Fibroblast of lung (primary cell): ENCODE measurements around the gene UGP2. TPM values are rescaled to one million over a fixed set of nuclear protein-coding genes. Genes with fewer than 3 reads are reported as not detected.

Experiments
- DNase-seq, 2 donors: peaks; one replicate each; pipeline versions ENCODE4 v3.0.0 to v3.0.0-alpha.2; 2010; ENCODE audit warnings: low read depth in 2 of 2
- H2AFZ ChIP-seq: 2 replicates; pipeline ENCODE4 v1.5.1; 2012; ENCODE audit warnings: low read length, control low read depth, inconsistent platforms
- H3K27ac ChIP-seq: 2 replicates; pipeline ENCODE4 v1.5.1; 2011; ENCODE audit warnings: low read length, control low read depth; ENCODE audit not compliant: insufficient read depth
- H3K27me3 ChIP-seq: 2 replicates; pipeline ENCODE4 v1.5.1; 2011; ENCODE audit warnings: mild to moderate bottlenecking, low read length; ENCODE audit not compliant: control insufficient read depth, insufficient read depth
- H3K36me3 ChIP-seq: 2 replicates; pipeline ENCODE4 v1.5.1; 2011; ENCODE audit warnings: low read length; ENCODE audit not compliant: control insufficient read depth, insufficient read depth
- H3K4me1 ChIP-seq: 2 replicates; pipeline ENCODE4 v1.5.1; 2011; ENCODE audit warnings: low read length; ENCODE audit not compliant: control insufficient read depth, insufficient read depth; ENCODE audit errors: extremely low read depth
- H3K4me2 ChIP-seq: 2 replicates; pipeline ENCODE4 v1.5.1; 2011; ENCODE audit warnings: low read length, control low read depth; ENCODE audit not compliant: insufficient read depth; ENCODE audit errors: extremely low read depth
- H3K4me3 ChIP-seq, 4 experiments: fragments of 200-600 bp in 1 of 4; sonication (generic) in 1 of 4; replicated peaks in 1 of 4; 2 replicates each; pipeline ENCODE4 v1.5.1; 2011 to 2016; ENCODE audit warnings: low read length in 4 of 4, low read depth in 3 of 4, mild to moderate bottlenecking in 3 of 4, control low read depth in 2 of 4, inconsistent platforms in 1 of 4, mixed read lengths in 1 of 4; ENCODE audit not compliant: insufficient read depth in 1 of 4; ENCODE audit errors: control extremely low read depth in 1 of 4
- H3K79me2 ChIP-seq: 2 replicates; pipeline ENCODE4 v1.5.1; 2012; ENCODE audit warnings: mild to moderate bottlenecking, low read length, inconsistent platforms; ENCODE audit not compliant: control insufficient read depth, insufficient read depth
- H3K9ac ChIP-seq: 2 replicates; pipeline ENCODE4 v1.5.1; 2011; ENCODE audit warnings: mild to moderate bottlenecking, low read length, control low read depth; ENCODE audit not compliant: insufficient read depth
- H3K9me3 ChIP-seq: 2 replicates; pipeline ENCODE4 v1.5.1; 2012; ENCODE audit warnings: low read depth, low read length; ENCODE audit not compliant: control insufficient read depth, insufficient read depth
- H4K20me1 ChIP-seq: 2 replicates; pipeline ENCODE4 v1.5.1; 2011; ENCODE audit warnings: low read length; ENCODE audit not compliant: control insufficient read depth, insufficient read depth; ENCODE audit errors: extremely low read depth
- EZH2 ChIP-seq: IDR thresholded peaks from 2 replicates; pipeline ENCODE4 v1.5.1; 2012; ENCODE audit warnings: low read length, control low read depth, mild to moderate bottlenecking; ENCODE audit errors: missing control alignments
- polyA plus RNA-seq, 2 donors: library from polyadenylated mRNA; depleted of rRNA in 1 of 2; stranded (reverse) in 1 of 2; unstranded in 1 of 2; fragments of >200 nt; gene quantifications; 2 replicates each; pipeline ENCODE4 v1.2.1, GENCODE V29; 2011 to 2012; ENCODE audit warnings: missing spikeins in 1 of 2
- total RNA-seq: library from RNA; depleted of rRNA; stranded (reverse); fragments of >200 nt; gene quantifications from 2 replicates; pipeline ENCODE4 v1.2.1, GENCODE V29; 2014
- TF ChIP-seq, protein P1 (sequence below), 2 donors: IDR thresholded peaks in 1 of 2; conservative IDR thresholded peaks in 1 of 2; 1 replicate in 1 of 2; 2 replicates in 1 of 2; pipeline ENCODE4 v1.5.1; 2011 to 2012; ENCODE audit warnings: low read length in 2 of 2, control low read depth in 1 of 2, inconsistent platforms in 1 of 2, low read depth in 1 of 2, mild to moderate bottlenecking in 1 of 2

Gene UGP2
- total and polyA plus RNA-seq, 2 donors (not counting 1 experiment from before 2014, with no cell fraction given) = 77.8 to 180 TPM

- DNase-seq = no peak
- H3K79me2 ChIP-seq = no peaks in the 10 kb centered on the region
- H4K20me1 ChIP-seq = no peaks in the 10 kb centered on the region
- H3K4me2 ChIP-seq = no peak overlapping the region
- no peak overlapping the region for H2AFZ ChIP-seq
- no peak overlapping the region for H3K9ac ChIP-seq
- no peaks in the 10 kb centered on the region for H3K4me1 ChIP-seq
- H3K9me3 ChIP-seq = no peaks in the 10 kb centered on the region
- no peak overlapping the region for H3K27ac ChIP-seq
- no peaks in the 10 kb centered on the region for H3K36me3 ChIP-seq
- no peak overlapping the region for H3K4me3 ChIP-seq
- no peaks in the 10 kb centered on the region for H3K27me3 ChIP-seq
- TF ChIP-seq EZH2 = no peak
- TF ChIP-seq, protein P1, sequence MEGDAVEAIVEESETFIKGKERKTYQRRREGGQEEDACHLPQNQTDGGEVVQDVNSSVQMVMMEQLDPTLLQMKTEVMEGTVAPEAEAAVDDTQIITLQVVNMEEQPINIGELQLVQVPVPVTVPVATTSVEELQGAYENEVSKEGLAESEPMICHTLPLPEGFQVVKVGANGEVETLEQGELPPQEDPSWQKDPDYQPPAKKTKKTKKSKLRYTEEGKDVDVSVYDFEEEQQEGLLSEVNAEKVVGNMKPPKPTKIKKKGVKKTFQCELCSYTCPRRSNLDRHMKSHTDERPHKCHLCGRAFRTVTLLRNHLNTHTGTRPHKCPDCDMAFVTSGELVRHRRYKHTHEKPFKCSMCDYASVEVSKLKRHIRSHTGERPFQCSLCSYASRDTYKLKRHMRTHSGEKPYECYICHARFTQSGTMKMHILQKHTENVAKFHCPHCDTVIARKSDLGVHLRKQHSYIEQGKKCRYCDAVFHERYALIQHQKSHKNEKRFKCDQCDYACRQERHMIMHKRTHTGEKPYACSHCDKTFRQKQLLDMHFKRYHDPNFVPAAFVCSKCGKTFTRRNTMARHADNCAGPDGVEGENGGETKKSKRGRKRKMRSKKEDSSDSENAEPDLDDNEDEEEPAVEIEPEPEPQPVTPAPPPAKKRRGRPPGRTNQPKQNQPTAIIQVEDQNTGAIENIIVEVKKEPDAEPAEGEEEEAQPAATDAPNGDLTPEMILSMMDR (conservative IDR thresholded peaks at IDR 0.05 in 1 of 2, IDR thresholded peaks at IDR 0.05 in 1 of 2; ENCODE audit: low read depth in 1 of 2, low read length in 2 of 2) = no peak
Observed at GRCh38 chr2:63879876-63880433, 38.3 kb downstream of the UGP2 start.

DNA sequence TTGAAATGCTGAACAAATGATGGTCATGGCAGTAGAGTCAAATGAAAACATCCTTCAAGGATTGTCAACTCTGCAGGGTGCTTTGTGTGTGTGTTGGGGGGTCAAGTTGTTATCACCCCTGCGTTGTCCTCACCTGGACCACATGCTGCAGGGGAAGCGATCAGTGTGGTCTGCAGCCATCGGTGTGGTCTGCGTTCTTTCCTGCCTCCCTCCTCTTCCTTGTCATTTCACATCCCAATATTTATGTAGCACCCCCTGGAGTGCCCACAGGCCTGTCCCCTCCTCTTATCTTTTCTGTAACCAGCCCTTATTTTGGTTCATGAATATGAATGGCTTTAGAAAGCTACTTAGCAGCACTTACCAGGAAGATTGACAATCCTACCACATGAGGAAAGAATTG, 38.9 kb downstream of the UGP2 start:
- Histone ChIP-seq H3K9me3 (no peaks in the 10 kb centered on the region), H3K79me2 (no peaks in the 10 kb centered on the region), H3K4me1 (no peaks in the 10 kb centered on the region), H3K9ac (no peak overlapping the region), H3K4me2 (no peak overlapping the region), H2AFZ (no peak overlapping the region), H3K27me3 (no peaks in the 10 kb centered on the region), H3K36me3 (no peaks in the 10 kb centered on the region), H3K4me3 (no peak overlapping the region), H3K27ac (no peak overlapping the region), H4K20me1 (no peaks in the 10 kb centered on the region)
- no peak for DNase-seq
- no peak for TF ChIP-seq EZH2
- TF ChIP-seq, protein P1 (conservative IDR thresholded peaks at IDR 0.05 in 1 of 2, IDR thresholded peaks at IDR 0.05 in 1 of 2; ENCODE audit: low read depth in 1 of 2, low read length in 2 of 2) = no peak

DNA sequence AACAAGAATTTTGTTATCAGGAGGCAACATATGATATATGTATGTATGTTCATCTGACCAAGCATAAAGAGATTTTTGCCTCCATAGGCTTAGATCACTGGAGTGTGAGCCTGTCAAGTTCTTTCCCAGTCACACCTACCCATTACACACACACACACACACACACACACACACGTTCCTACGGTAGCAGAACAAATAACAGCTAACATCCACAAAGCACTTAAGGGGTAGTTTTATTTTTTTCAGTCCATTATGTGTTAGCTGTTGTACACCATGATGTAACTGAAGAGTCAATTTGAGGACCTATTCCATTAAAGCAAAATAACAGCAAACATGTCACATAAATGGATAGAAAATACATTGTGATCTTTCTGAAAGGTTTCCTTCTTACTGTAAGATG, 39.5 kb downstream of the UGP2 start:
- no peaks in the 10 kb centered on the region for H3K27me3 ChIP-seq
- H3K27ac ChIP-seq = no peak overlapping the region
- H3K79me2 ChIP-seq = no peaks in the 10 kb centered on the region
- no peak for TF ChIP-seq EZH2
- TF ChIP-seq, protein P1 (conservative IDR thresholded peaks at IDR 0.05 in 1 of 2, IDR thresholded peaks at IDR 0.05 in 1 of 2; ENCODE audit: low read depth in 1 of 2, low read length in 2 of 2) = no peak
- no peak overlapping the region for H2AFZ ChIP-seq
- H3K4me1 ChIP-seq = no peaks in the 10 kb centered on the region
- no peak overlapping the region for H3K9ac ChIP-seq
- DNase-seq = no peak
- no peaks in the 10 kb centered on the region for H3K36me3 ChIP-seq
- H3K4me3 ChIP-seq = no peak overlapping the region
- no peaks in the 10 kb centered on the region for H4K20me1 ChIP-seq
- no peaks in the 10 kb centered on the region for H3K9me3 ChIP-seq
- H3K4me2 ChIP-seq = no peak overlapping the region
